IMR-90 (cell line): ENCODE results near the gene SORBS1. TPM values are rescaled to one million over a fixed set of nuclear protein-coding genes. Genes with fewer than 3 reads are reported as not detected.

Experiments
- ATAC-seq: fragments of 200-7000 bp; cut with Tn5 transposase; 2 replicates; pipeline ENCODE4 v1.9.1; 2020; ENCODE audit warnings: low read depth, mild to moderate bottlenecking, moderate library complexity
- BruUV-seq: library from RNA; stranded (reverse); fragments of 400-500 nt; replicated peaks from 2 replicates; lab custom pipeline; 2021; lab: Mats Ljungman, UMichigan
- CTCF ChIA-PET: fragments of 300-600 bp; formaldehyde crosslinking; extraction: SDS; loops from one replicate; lab custom pipeline; 2021; ENCODE audit warnings: antibody characterized with exemption; lab: Yijun Ruan, JAX
- POLR2A ChIA-PET: fragments of 300-600 bp; sonication (Branson Sonifier 250); formaldehyde crosslinking; loops from one replicate; lab custom pipeline; 2022; ENCODE audit warnings: antibody characterized with exemption; ENCODE audit not compliant: unreplicated experiment; lab: Charles Lee
- DNase-seq: peaks from one replicate; pipeline ENCODE4 v3.0.0; 2013
- H2AFZ ChIP-seq: replicated peaks from 2 replicates; pipeline ENCODE3; 2013; ENCODE audit warnings: low read length, mild to moderate bottlenecking; ENCODE audit not compliant: poor library complexity
- H2AK5ac ChIP-seq: 2 replicates; pipeline ENCODE4 v1.6.1; 2013; ENCODE audit warnings: low read depth, low read length, inconsistent platforms
- H2AK9ac ChIP-seq: replicated peaks from 2 replicates; pipeline ENCODE3; 2013; ENCODE audit warnings: mild to moderate bottlenecking, low read depth, low read length, moderate library complexity; ENCODE audit not compliant: poor library complexity
- H2BK120ac ChIP-seq: 2 replicates; pipeline ENCODE4 v1.6.1; 2013; ENCODE audit warnings: low read depth, low read length, inconsistent platforms
- H2BK15ac ChIP-seq: 3 replicates; pipeline ENCODE4 v1.6.1; 2013; ENCODE audit warnings: low read depth, low read length, inconsistent platforms
- H2BK20ac ChIP-seq: 2 replicates; pipeline ENCODE4 v1.6.1; 2013; ENCODE audit warnings: low read depth, mild to moderate bottlenecking, inconsistent platforms, low read length, moderate library complexity
- H2BK5ac ChIP-seq: 2 replicates; pipeline ENCODE4 v1.6.1; 2013; ENCODE audit warnings: mild to moderate bottlenecking, low read depth, low read length, inconsistent platforms; ENCODE audit not compliant: poor library complexity, severe bottlenecking
- H3K14ac ChIP-seq: replicated peaks from 2 replicates; pipeline ENCODE4 v1.6.1; 2013; ENCODE audit warnings: low read depth, low read length, inconsistent platforms
- H3K18ac ChIP-seq: 2 replicates; pipeline ENCODE4 v1.6.1; 2013; ENCODE audit warnings: low read depth, low read length, control low read depth
- H3K23ac ChIP-seq: 2 replicates; pipeline ENCODE4 v1.6.1; 2013; ENCODE audit warnings: low read depth, low read length, inconsistent platforms
- H3K27ac ChIP-seq: 2 replicates; pipeline ENCODE4 v1.5.1; 2013; ENCODE audit warnings: mild to moderate bottlenecking, control low read depth, low read length; ENCODE audit not compliant: insufficient read depth
- H3K27me3 ChIP-seq: 2 replicates; pipeline ENCODE4 v1.6.1; 2013; ENCODE audit warnings: low read length; ENCODE audit not compliant: control insufficient read depth, insufficient read depth
- H3K36me3 ChIP-seq: 2 replicates; pipeline ENCODE4 v1.6.1; 2013; ENCODE audit warnings: low read length, mixed read lengths; ENCODE audit not compliant: control insufficient read depth, insufficient read depth
- H3K4ac ChIP-seq: 2 replicates; pipeline ENCODE4 v1.6.1; 2013; ENCODE audit warnings: low read depth, low read length, inconsistent platforms
- H3K4me1 ChIP-seq: 2 replicates; pipeline ENCODE4 v1.6.1; 2013; ENCODE audit warnings: low read length, mixed read lengths; ENCODE audit not compliant: control insufficient read depth, insufficient read depth
- H3K4me2 ChIP-seq: 2 replicates; pipeline ENCODE4 v1.6.1; 2013; ENCODE audit warnings: low read depth, mild to moderate bottlenecking, control low read depth, low read length, moderate library complexity
- H3K4me3 ChIP-seq: 2 replicates; pipeline ENCODE4 v1.5.1; 2013; ENCODE audit warnings: low read depth, mild to moderate bottlenecking, control low read depth, low read length, moderate library complexity; ENCODE audit not compliant: insufficient read depth
- H3K56ac ChIP-seq: 2 replicates; pipeline ENCODE4 v1.6.1; 2013; ENCODE audit warnings: low read length, inconsistent platforms; ENCODE audit not compliant: insufficient read depth; ENCODE audit errors: extremely low read depth
- H3K79me1 ChIP-seq, 2 experiments: 2 replicates each; pipeline ENCODE4 v1.6.1; 2013; ENCODE audit warnings: low read length in 2 of 2, inconsistent platforms in 1 of 2, low read depth in 1 of 2
- H3K9ac ChIP-seq: 2 replicates; pipeline ENCODE4 v1.6.1; 2013; ENCODE audit warnings: low read depth, low read length, control low read depth
- H3K9me1 ChIP-seq: 2 replicates; pipeline ENCODE4 v1.6.1; 2013; ENCODE audit warnings: low read length, inconsistent platforms; ENCODE audit not compliant: insufficient read depth
- H3K9me3 ChIP-seq: 2 replicates; pipeline ENCODE4 v1.6.1; 2013; ENCODE audit warnings: low read length; ENCODE audit not compliant: control insufficient read depth, insufficient read depth
- H4K20me1 ChIP-seq: 2 replicates; pipeline ENCODE4 v1.6.1; 2013; ENCODE audit warnings: low read length, inconsistent platforms; ENCODE audit not compliant: insufficient read depth
- H4K5ac ChIP-seq: 2 replicates; pipeline ENCODE4 v1.6.1; 2013; ENCODE audit warnings: mild to moderate bottlenecking, low read depth, low read length, control low read depth
- H4K8ac ChIP-seq, 2 experiments: 2 replicates each; pipeline ENCODE4 v1.6.1; 2013; ENCODE audit warnings: low read depth in 2 of 2, low read length in 2 of 2, control low read depth in 1 of 2, inconsistent platforms in 1 of 2
- H4K91ac ChIP-seq: 2 replicates; pipeline ENCODE4 v1.6.1; 2013; ENCODE audit warnings: low read depth, low read length, inconsistent platforms; ENCODE audit not compliant: insufficient read depth
- RAD21 ChIP-seq: IDR thresholded peaks from 2 replicates; pipeline ENCODE4 v1.6.1; 2012; ENCODE audit warnings: low read length, improper control_type of control experiment
- WGBS, 2 experiments: methylation state at CpG; one replicate each; pipeline versions ENCODE4 v1.1.5 to v1.1.7; 2013; ENCODE audit warnings: missing lambda C conversion rate in 2 of 2; ENCODE audit not compliant: insufficient read length in 1 of 2; ENCODE audit errors: extremely low coverage in 2 of 2; 5-methylcytosine and 5-hydroxymethylcytosine counted together
- dilution Hi-C: fragments of 300-500 bp; cut with HindIII; formaldehyde crosslinking; loops from one replicate; pipeline ENCODE4 v1.14.3; 2018; ENCODE audit warnings: low sequenced_read_pairs; ENCODE audit not compliant: unreplicated experiment
- in situ Hi-C: fragments of 300-500 bp; cut with MboI; formaldehyde crosslinking; loops from 3 replicates; pipeline ENCODE4 v1.14.3; 2019; ENCODE audit warnings: low sequenced_read_pairs, inconsistent platforms, mixed read lengths
- intact Hi-C: fragments of 100-400 bp; cut with micrococcal nuclease; formaldehyde crosslinking; loops from 2 replicates; pipeline ENCODE4 v1.10.0; 2022
- polyA plus RNA-seq, 3 experiments: library from polyadenylated mRNA; depleted of rRNA; stranded (reverse); fragments of >200 nt; gene quantifications; 2 replicates each; pipeline ENCODE4 v1.2.3, GENCODE V29; 2012; ENCODE audit warnings: low replicate concordance in 1 of 3
- total RNA-seq: library from RNA; depleted of rRNA; stranded (reverse); fragments of >200 nt; gene quantifications from 2 replicates; pipeline ENCODE4 v1.2.3, GENCODE V29; 2012

SORBS1 gene
- total and polyA plus RNA-seq, 2 of the 4 experiments (the other 2 are of a cell fraction) = 0.18 to 0.32 TPM

DNA sequence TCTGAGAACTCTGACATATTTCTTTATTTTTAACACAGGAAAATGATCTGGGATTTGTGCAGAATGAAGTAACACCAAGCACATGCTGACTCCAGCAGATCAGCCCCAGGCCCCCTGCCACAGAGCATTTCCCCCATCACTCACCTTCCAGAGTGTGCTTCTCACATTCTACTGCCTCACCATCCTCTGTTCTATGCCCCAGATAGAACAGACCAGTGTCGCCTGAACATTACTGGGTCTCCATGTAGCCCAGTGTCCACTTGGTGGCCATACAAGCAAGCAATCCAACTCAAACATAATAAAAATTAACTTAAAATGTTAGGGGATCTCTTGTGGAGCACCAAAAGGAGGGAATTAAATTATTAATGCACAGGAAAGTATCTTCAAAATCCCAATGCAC is 58.8 kb downstream of the SORBS1 start:
- DNase-seq = no peak
- in situ Hi-C loops = no loop called here
- no CpG with 5 or more reads among the region's 1 CpG for WGBS, 2 experiments
- H2BK120ac ChIP-seq = no peak overlapping the region
- H3K14ac ChIP-seq = no peak overlapping the region
- intact Hi-C loops = no loop called here
- no peak overlapping the region for H2AFZ ChIP-seq
- no peak overlapping the region for H3K56ac ChIP-seq
- no TSS peak for BruUV-seq
- POLR2A ChIA-PET = interaction anchor here (0.6 kb wide), 2 partner anchors 13 to 50 kb away, joined by 3 read pairs; no protein-coding TSS in a partner anchor
- no peak overlapping the region for H4K5ac ChIP-seq
- H3K4me2 ChIP-seq = no peak overlapping the region
- no peaks in the 10 kb centered on the region for H3K9me3 ChIP-seq
- H3K4me3 ChIP-seq = no peak overlapping the region
- no peak for TF ChIP-seq RAD21
- no peaks in the 10 kb centered on the region for H3K79me1 ChIP-seq
- H3K9me1 ChIP-seq = no peaks in the 10 kb centered on the region
- H2BK20ac ChIP-seq = no peak overlapping the region
- no peak for ATAC-seq
- no peak overlapping the region for H2AK9ac ChIP-seq
- H3K23ac ChIP-seq = no peak overlapping the region
- H2BK5ac ChIP-seq = no peak overlapping the region
- H3K9ac ChIP-seq = no peak overlapping the region
- no peaks in the 10 kb centered on the region for H3K27me3 ChIP-seq
- H3K4ac ChIP-seq = no peak overlapping the region
- H4K20me1 ChIP-seq = no peaks in the 10 kb centered on the region
- H3K4me1 ChIP-seq = no peaks in the 10 kb centered on the region
- H4K91ac ChIP-seq = no peak overlapping the region
- H2BK15ac ChIP-seq = no peak overlapping the region
- no peak overlapping the region for H4K8ac ChIP-seq
- dilution Hi-C loops = no loop called here
- no peak overlapping the region for H3K18ac ChIP-seq
- H2AK5ac ChIP-seq = no peak overlapping the region
- H3K27ac ChIP-seq = no peak overlapping the region
- CTCF ChIA-PET = no interaction called here
- H3K36me3 ChIP-seq = no peaks in the 10 kb centered on the region
